Osteocyte (in vitro differentiated cells): Measurements from ENCODE around the gene DGLUCY. TPM values are rescaled to one million over a fixed set of nuclear protein-coding genes. Genes with fewer than 3 reads are reported as not detected.

Experiments
- DNase-seq: peaks from one replicate; pipeline ENCODE4 v3.0.0; 2021; ENCODE audit warnings: mixed read lengths; ENCODE audit not compliant: unreplicated experiment; ENCODE audit errors: extremely low spot score
- H3K27ac Mint-ChIP-seq: one replicate; pipeline ENCODE4 v1.8.0; 2021; ENCODE audit warnings: mild to moderate bottlenecking, mixed read lengths; ENCODE audit not compliant: unreplicated experiment
- H3K27me3 Mint-ChIP-seq: one replicate; pipeline ENCODE4 v1.8.0; 2021; ENCODE audit warnings: mixed read lengths; ENCODE audit not compliant: unreplicated experiment
- H3K36me3 Mint-ChIP-seq: one replicate; pipeline ENCODE4 v1.8.0; 2021; ENCODE audit warnings: mixed read lengths; ENCODE audit not compliant: unreplicated experiment
- H3K4me1 Mint-ChIP-seq: one replicate; pipeline ENCODE4 v1.8.0; 2021; ENCODE audit warnings: mixed read lengths; ENCODE audit not compliant: unreplicated experiment
- H3K4me3 Mint-ChIP-seq: one replicate; pipeline ENCODE4 v1.8.0; 2021; ENCODE audit warnings: mild to moderate bottlenecking, moderate library complexity, mixed read lengths; ENCODE audit not compliant: unreplicated experiment
- H3K9me3 Mint-ChIP-seq: one replicate; pipeline ENCODE4 v1.8.0; 2021; ENCODE audit warnings: mixed read lengths; ENCODE audit not compliant: unreplicated experiment
- CTCF ChIP-seq: fragments of 200-600 bp; sonication (generic); IDR thresholded peaks from 2 replicates; pipeline ENCODE4 v1.5.0; 2021; ENCODE audit warnings: antibody characterized with exemption, mild to moderate bottlenecking, moderate library complexity
- total RNA-seq: library from RNA; stranded (reverse); gene quantifications from 2 replicates; pipeline ENCODE4 v1.2.1, GENCODE V29; 2021

Gene DGLUCY
- total RNA-seq, 1 donor from 2014 or later = 20.4 TPM

DNA sequence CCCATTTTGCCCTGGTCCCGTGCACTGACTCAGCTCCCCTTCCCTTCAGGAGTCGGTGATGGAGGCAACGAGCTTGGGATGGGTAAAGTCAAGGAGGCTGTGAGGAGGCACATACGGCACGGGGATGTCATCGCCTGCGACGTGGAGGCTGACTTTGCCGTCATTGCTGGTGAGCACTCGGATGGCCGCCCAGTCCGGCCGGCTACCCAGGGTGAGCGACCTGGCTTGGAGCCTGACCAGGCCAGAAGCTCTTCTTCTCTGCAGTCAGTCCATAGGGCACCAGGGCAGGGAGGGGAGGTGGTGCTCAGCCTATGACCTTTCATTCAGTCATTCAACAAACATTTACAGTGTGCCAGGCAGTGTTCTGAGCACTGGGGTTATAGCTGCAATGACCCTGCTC is 90.8 kb downstream of the DGLUCY start:
- Mint-ChIP-seq H3K4me1 (peaks cover 8% of the 10 kb centered on the region), H3K27ac (no peak overlapping the region), H3K4me3 (no peak overlapping the region), H3K9me3 (peaks cover 6% of the 10 kb centered on the region), H3K36me3 (peaks cover 26% of the 10 kb centered on the region), H3K27me3 (no peaks in the 10 kb centered on the region)
- no peak for TF ChIP-seq CTCF
- DNase-seq = no peak

- H3K4me1 Mint-ChIP-seq = peaks cover 8% of the 10 kb centered on the region
- no peak overlapping the region for H3K27ac Mint-ChIP-seq
- no peaks in the 10 kb centered on the region for H3K27me3 Mint-ChIP-seq
- H3K4me3 Mint-ChIP-seq = no peak overlapping the region
- TF ChIP-seq CTCF = no peak
- no peak for DNase-seq
- peaks cover 21% of the 10 kb centered on the region for H3K36me3 Mint-ChIP-seq
- H3K9me3 Mint-ChIP-seq = peaks cover 6% of the 10 kb centered on the region
These were observed 91.6 kb downstream of the DGLUCY start for GRCh38 chr14:91205459-91205858.

GRCh38 chr14:91207008-91207407 is 93.1 kb downstream of the DGLUCY start:
- TF ChIP-seq CTCF = no peak
- Mint-ChIP-seq H3K27me3 (no peaks in the 10 kb centered on the region), H3K36me3 (peaks cover 22% of the 10 kb centered on the region), H3K27ac (no peak overlapping the region), H3K4me3 (no peak overlapping the region), H3K4me1 (peaks cover 8% of the 10 kb centered on the region), H3K9me3 (no peaks in the 10 kb centered on the region)
- no peak for DNase-seq

- no peak for TF ChIP-seq CTCF
- no peak for DNase-seq
These were observed 97.1 kb downstream of the DGLUCY start for GRCh38 chr14:91211017-91211416.

GRCh38 chr14:91214306-91214705 is 100.4 kb downstream of the DGLUCY start:
- no peak for DNase-seq
- no peaks in the 10 kb centered on the region for H3K27me3 Mint-ChIP-seq
- H3K36me3 Mint-ChIP-seq = peaks cover 27% of the 10 kb centered on the region
- no peaks in the 10 kb centered on the region for H3K9me3 Mint-ChIP-seq
- no peak overlapping the region for H3K4me3 Mint-ChIP-seq
- TF ChIP-seq CTCF = no peak
- H3K27ac Mint-ChIP-seq = no peak overlapping the region
- no peaks in the 10 kb centered on the region for H3K4me1 Mint-ChIP-seq

More at GRCh38 chr14:91211017-91211416, 97.1 kb downstream of the DGLUCY start:
- Mint-ChIP-seq H3K36me3 (peaks cover 19% of the 10 kb centered on the region), H3K27me3 (no peaks in the 10 kb centered on the region), H3K9me3 (no peaks in the 10 kb centered on the region), H3K4me3 (no peak overlapping the region), H3K27ac (no peak overlapping the region), H3K4me1 (no peaks in the 10 kb centered on the region)
